Ishikawa (cell line): ENCODE results near the gene CCDC183.
A peak's percentile ranks its signal among the peaks of the same experiment; 100 is the strongest.

Experiments used
- CEBPB ChIP-seq: IDR thresholded peaks from 2 replicates; pipeline ENCODE4 v1.6.1; 2012
- CREB1 ChIP-seq: IDR thresholded peaks from 2 replicates; pipeline ENCODE4 v1.6.1; 2012; ENCODE audit warnings: low read depth
- EGR1 ChIP-seq: IDR thresholded peaks from 2 replicates; pipeline ENCODE4 v1.6.1; 2012
- EP300 ChIP-seq: IDR thresholded peaks from 2 replicates; pipeline ENCODE4 v1.6.1; 2012; ENCODE audit warnings: borderline replicate concordance
- FOXM1 ChIP-seq: IDR thresholded peaks from 2 replicates; pipeline ENCODE4 v1.6.1; 2012; ENCODE audit warnings: low read depth, borderline replicate concordance
- MAX ChIP-seq: IDR thresholded peaks from 2 replicates; pipeline ENCODE4 v1.6.1; 2012
- NFIC ChIP-seq: IDR thresholded peaks from 2 replicates; pipeline ENCODE4 v1.6.1; 2012
- RAD21 ChIP-seq: IDR thresholded peaks from 2 replicates; pipeline ENCODE4 v1.6.1; 2012; ENCODE audit warnings: low read depth
- REST ChIP-seq: IDR thresholded peaks from 2 replicates; pipeline ENCODE4 v1.6.1; 2012; ENCODE audit warnings: low read depth, mild to moderate bottlenecking
- TAF1 ChIP-seq: IDR thresholded peaks from 2 replicates; pipeline ENCODE4 v1.6.1; 2012; ENCODE audit warnings: low read depth, mild to moderate bottlenecking
- TCF12 ChIP-seq: IDR thresholded peaks from 2 replicates; pipeline ENCODE4 v1.6.1; 2012; ENCODE audit warnings: low read depth
- TEAD4 ChIP-seq: IDR thresholded peaks from 2 replicates; pipeline ENCODE4 v1.6.1; 2012
- USF1 ChIP-seq: IDR thresholded peaks from 2 replicates; pipeline ENCODE4 v1.6.1; 2012
- YY1 ChIP-seq: IDR thresholded peaks from 2 replicates; pipeline ENCODE4 v1.6.1; 2012; ENCODE audit warnings: low read depth
- ZBTB7A ChIP-seq: IDR thresholded peaks from 2 replicates; pipeline ENCODE4 v1.6.1; 2012; ENCODE audit warnings: low read depth

The CCDC183 gene

GRCh38 chr9:136832581-136832980 lies 36.4 kb downstream of the CCDC183 start:
- TF ChIP-seq RAD21: no peak
- no peak for TF ChIP-seq TCF12
- TF ChIP-seq NFIC: no peak
- no peak for TF ChIP-seq MAX
- TF ChIP-seq TEAD4: no peak
- TF ChIP-seq ZBTB7A: no peak
- no peak for TF ChIP-seq USF1
- no peak for TF ChIP-seq EGR1
- TF ChIP-seq FOXM1: no peak
- no peak for TF ChIP-seq YY1
- no peak for TF ChIP-seq EP300
- no peak for TF ChIP-seq TAF1
- no peak for TF ChIP-seq CREB1
- no peak for TF ChIP-seq REST
- TF ChIP-seq CEBPB: no peak

- TF ChIP-seq REST: 0 out of 2 replicates have a peak, but pooled peaks have one; percentile 10
Observed at GRCh38 chr9:136833381-136834048, 37.4 kb downstream of the CCDC183 start.

- TF ChIP-seq MAX (no peak), FOXM1 (no peak), USF1 (no peak), TEAD4 (no peak), REST (no peak), CREB1 (no peak), TAF1 (no peak), ZBTB7A (no peak), RAD21 (no peak), CEBPB (no peak), NFIC (no peak), EP300 (no peak), TCF12 (no peak), YY1 (no peak), EGR1 (no peak)
Observed at GRCh38 chr9:136835162-136835931, 39.2 kb downstream of the CCDC183 start.
